Stomach (tissue), 19 donors: ENCODE data around the gene BCAS1. TPM values are rescaled to one million over a fixed set of nuclear protein-coding genes. Genes with fewer than 3 reads are reported as not detected.

Experiments used
- DNase-seq, 2 donors: peaks; one replicate each; pipeline versions ENCODE4 v3.0.0 to v3.0.0-alpha.2; 2013 to 2019
- H3K27ac ChIP-seq, 5 donors: fragments of 200-600 bp in 4 of 5; sonication (generic) in 4 of 5; one replicate each; pipeline ENCODE4 v1.5.1; 2013 to 2019; ENCODE audit warnings: mild to moderate bottlenecking in 1 of 5, moderate library complexity in 1 of 5
- H3K27me3 ChIP-seq, 3 donors: fragments of 200-600 bp; sonication (generic); one replicate each; pipeline ENCODE4 v1.5.1; 2017 to 2019; ENCODE audit warnings: mixed run types in 1 of 3
- H3K36me3 ChIP-seq, 4 donors: fragments of 200-600 bp; sonication (generic); 1 replicate in 3 of 4; 2 replicates in 1 of 4; pipeline ENCODE4 v1.5.1; 2016 to 2019
- H3K4me1 ChIP-seq, 4 donors: fragments of 200-600 bp; sonication (generic); one replicate each; pipeline ENCODE4 v1.5.1; 2016 to 2019
- H3K4me3 ChIP-seq, 4 donors: fragments of 200-600 bp; sonication (generic) in 3 of 4; one replicate each; pipeline ENCODE4 v1.5.1; 2016 to 2019; ENCODE audit warnings: mild to moderate bottlenecking in 1 of 4
- H3K9me3 ChIP-seq, 4 donors: fragments of 200-600 bp; sonication (generic); one replicate each; pipeline ENCODE4 v1.5.1; 2016 to 2019
- EP300 ChIP-seq: sonication (generic); formaldehyde crosslinking; IDR thresholded peaks from one replicate; pipeline ENCODE4 v1.6.1; 2017; ENCODE audit warnings: antibody characterized with exemption
- POLR2A ChIP-seq, 4 donors: fragments of 450-650 bp; IDR thresholded peaks; one replicate each; pipeline ENCODE4 v1.6.1; 2016; ENCODE audit warnings: antibody characterized with exemption in 4 of 4, control low read depth in 2 of 4, mild to moderate bottlenecking in 1 of 4, moderate library complexity in 1 of 4
- POLR2AphosphoS5 ChIP-seq, 3 donors: sonication (generic); formaldehyde crosslinking; IDR thresholded peaks; one replicate each; pipeline ENCODE4 v1.6.1; 2016; ENCODE audit warnings: antibody characterized with exemption in 3 of 3
- WGBS, 5 donors: extraction: QIAGEN DNeasy Blood & Tissue Kit in 3 of 5; methylation state at CpG; one replicate each; pipeline versions ENCODE4 v1.1.5 to v1.1.7; 2013 to 2018; 5-methylcytosine and 5-hydroxymethylcytosine counted together
- intact Hi-C: fragments of 100-400 bp; cut with DNase I; formaldehyde crosslinking; loops from one replicate; pipeline ENCODE4 v1.15.1; 2023; ENCODE audit warnings: low total_unique reads
- long read RNA-seq, 10 donors: transcript quantifications; one replicate each; lab custom pipeline, GENCODE V29; 2026
- polyA plus RNA-seq, 3 donors: library from polyadenylated mRNA; stranded (reverse); fragments of 200-250 nt; gene quantifications; one replicate each; pipeline ENCODE4 v1.2.3, GENCODE V29; 2013
- total RNA-seq, 5 donors: library from RNA; depleted of rRNA; stranded (reverse); fragments of >200 nt; gene quantifications; one replicate each; pipeline versions ENCODE4 v1.1.0 to v1.2.3, GENCODE V29; 2014 to 2016
- TF ChIP-seq, protein P1 (sequence below), 7 experiments: fragments of 450-650 bp in 4 of 7; fragments of 200-600 bp in 3 of 7; sonication (generic) in 3 of 7; IDR thresholded peaks; one replicate each; pipeline ENCODE4 v1.5.1; 2016 to 2019; ENCODE audit warnings: antibody characterized with exemption in 7 of 7, control low read depth in 2 of 7, mild to moderate bottlenecking in 1 of 7
- donor health status: healthy with polysubstance abuse.
- donor health status: Bipolar disorder and iron deficiency.
- donor health status: healthy.

BCAS1 gene
- total RNA-seq, result 100 to 1,000 TPM in 2 of 5 donors, 10 to 100 TPM in 3; 29.0 to 110 (median 98.6) TPM
- 100 to 1,000 TPM in 1 of 3 donors, 10 to 100 TPM in 1, 1 to 10 TPM in 1; 6.3 to 145 (median 36.4) TPM for polyA plus RNA-seq
- long read RNA-seq, donor 1, partial matches to known transcripts, result 5 of 9 reads
- long read RNA-seq, donor 1, other reads (novel, unspliced or antisense), result 0 of 9 reads
- long read RNA-seq, donor 2, transcript BCAS1-202 (12 exons, 3,303 nt), result major isoform, 5 of 16 reads
- long read RNA-seq, donor 2, partial matches to known transcripts, result 11 of 16 reads
- long read RNA-seq, donor 2, other reads (novel, unspliced or antisense), result 0 of 16 reads
- long read RNA-seq, donor 3, result 0 reads
- long read RNA-seq, donor 4, partial matches to known transcripts, result 0 of 1 reads
- long read RNA-seq, donor 4, other reads (novel, unspliced or antisense), result 0 of 1 reads
- long read RNA-seq, donor 5, result 0 reads
- long read RNA-seq, donor 6, transcript BCAS1-202 (12 exons, 3,303 nt), result major isoform, 7 of 31 reads
- long read RNA-seq, donor 6, partial matches to known transcripts, result 21 of 31 reads
- long read RNA-seq, donor 6, other reads (novel, unspliced or antisense), result 0 of 31 reads
- long read RNA-seq, donor 7, transcript BCAS1-202 (12 exons, 3,303 nt), result major isoform, 10 of 35 reads
- long read RNA-seq, donor 7, partial matches to known transcripts, result 25 of 35 reads
- long read RNA-seq, donor 7, other reads (novel, unspliced or antisense), result 0 of 35 reads
- long read RNA-seq, donor 8, result 0 reads
- long read RNA-seq, donor 9, partial matches to known transcripts, result 0 of 1 reads
- long read RNA-seq, donor 9, other reads (novel, unspliced or antisense), result 0 of 1 reads
- long read RNA-seq, donor 10, partial matches to known transcripts, result 0 of 1 reads
- long read RNA-seq, donor 10, other reads (novel, unspliced or antisense), result 0 of 1 reads

- H3K4me3 ChIP-seq, result peak within 1 kb of the TSS; percentile 25 to 45 (median 28)
- peak within 1 kb of the TSS; percentile 84 to 89 (median 87) for H3K27ac ChIP-seq
Observed at GRCh38 chr20:54070187-54070987, at the start of gene BCAS1. TSS of gene BCAS1 (minus strand) at chr20:54070594. CDS start at chr20:54058718, 11,876 bp downstream.

GRCh38 chr20:54119744-54120143, 49.4 kb upstream of the BCAS1 start:
- DNase-seq, result no peak
- Histone ChIP-seq H3K36me3 (no peaks in the 10 kb centered on the region), H3K9me3 (no peaks in the 10 kb centered on the region), H3K27ac (no peak overlapping the region), H3K4me3 (no peak overlapping the region), H3K4me1 (peaks cover 0 to 9% (median 5%) of the 10 kb centered on the region in 4 donors), H3K27me3 (no peaks in the 10 kb centered on the region)
- TF ChIP-seq EP300, result no peak
- no peak for TF ChIP-seq POLR2A (IDR thresholded peaks at IDR 0.05)
- TF ChIP-seq, protein P1, sequence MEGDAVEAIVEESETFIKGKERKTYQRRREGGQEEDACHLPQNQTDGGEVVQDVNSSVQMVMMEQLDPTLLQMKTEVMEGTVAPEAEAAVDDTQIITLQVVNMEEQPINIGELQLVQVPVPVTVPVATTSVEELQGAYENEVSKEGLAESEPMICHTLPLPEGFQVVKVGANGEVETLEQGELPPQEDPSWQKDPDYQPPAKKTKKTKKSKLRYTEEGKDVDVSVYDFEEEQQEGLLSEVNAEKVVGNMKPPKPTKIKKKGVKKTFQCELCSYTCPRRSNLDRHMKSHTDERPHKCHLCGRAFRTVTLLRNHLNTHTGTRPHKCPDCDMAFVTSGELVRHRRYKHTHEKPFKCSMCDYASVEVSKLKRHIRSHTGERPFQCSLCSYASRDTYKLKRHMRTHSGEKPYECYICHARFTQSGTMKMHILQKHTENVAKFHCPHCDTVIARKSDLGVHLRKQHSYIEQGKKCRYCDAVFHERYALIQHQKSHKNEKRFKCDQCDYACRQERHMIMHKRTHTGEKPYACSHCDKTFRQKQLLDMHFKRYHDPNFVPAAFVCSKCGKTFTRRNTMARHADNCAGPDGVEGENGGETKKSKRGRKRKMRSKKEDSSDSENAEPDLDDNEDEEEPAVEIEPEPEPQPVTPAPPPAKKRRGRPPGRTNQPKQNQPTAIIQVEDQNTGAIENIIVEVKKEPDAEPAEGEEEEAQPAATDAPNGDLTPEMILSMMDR (IDR thresholded peaks at IDR 0.05), result no peak
- no peak for TF ChIP-seq POLR2AphosphoS5 (IDR thresholded peaks at IDR 0.05)
- intact Hi-C loops, result no loop called here
- 73 to 86% (median 80%) methylated on average over 2 of the region's 2 CpGs for WGBS, 5 donors

More at GRCh38 chr20:54070187-54070987, at the start of gene BCAS1:
- peaks cover 0 to 24% (median 16%) of the 10 kb centered on the region in 4 donors for H3K4me1 ChIP-seq
- no peaks in the 10 kb centered on the region for H3K9me3 ChIP-seq
- WGBS, 5 donors, result 34 to 54% (median 39%) methylated on average over 10 to 11 of the region's 11 CpGs
- intact Hi-C loops, result no loop called here
- TF ChIP-seq POLR2AphosphoS5 (IDR thresholded peaks at IDR 0.05) (peak in 2 of 3 donors; percentile 90 to 92), POLR2A (IDR thresholded peaks at IDR 0.05) (peak in 2 of 4 donors; percentile 17 to 79)
- TF ChIP-seq, protein P1 (IDR thresholded peaks at IDR 0.05), result no peak
- H3K27me3 ChIP-seq, result no peaks in the 10 kb centered on the region
- no peaks in the 10 kb centered on the region for H3K36me3 ChIP-seq
- DNase-seq, result peak; percentile 87 to 91

GRCh38 chr20:54118220-54119001, 48.0 kb upstream of the BCAS1 start:
- no peak for DNase-seq
- Histone ChIP-seq H3K4me3 (no peak overlapping the region), H3K9me3 (no peaks in the 10 kb centered on the region), H3K27me3 (no peaks in the 10 kb centered on the region), H3K27ac (no peak overlapping the region), H3K4me1 (peaks cover 0 to 7% (median 5%) of the 10 kb centered on the region in 4 donors), H3K36me3 (no peaks in the 10 kb centered on the region)
- TF ChIP-seq POLR2AphosphoS5 (IDR thresholded peaks at IDR 0.05), result no peak
- TF ChIP-seq, protein P1 (IDR thresholded peaks at IDR 0.05), result no peak
- TF ChIP-seq EP300, result no peak
- no peak for TF ChIP-seq POLR2A (IDR thresholded peaks at IDR 0.05)
- WGBS, 5 donors, result 78 to 88% (median 80%) methylated on average over 9 of the region's 9 CpGs
- intact Hi-C loops, result no loop called here
